Amygdala (tissue), 56 donors: Measurements from ENCODE around the gene TUBGCP4.
A peak's percentile ranks its signal among the peaks of the same experiment; 100 is the strongest.

Experiments
- DNase-seq, 56 donors: peaks; one replicate each; lab custom pipeline; 2025; lab: John Stamatoyannopoulos, UW

Gene TUBGCP4

DNA sequence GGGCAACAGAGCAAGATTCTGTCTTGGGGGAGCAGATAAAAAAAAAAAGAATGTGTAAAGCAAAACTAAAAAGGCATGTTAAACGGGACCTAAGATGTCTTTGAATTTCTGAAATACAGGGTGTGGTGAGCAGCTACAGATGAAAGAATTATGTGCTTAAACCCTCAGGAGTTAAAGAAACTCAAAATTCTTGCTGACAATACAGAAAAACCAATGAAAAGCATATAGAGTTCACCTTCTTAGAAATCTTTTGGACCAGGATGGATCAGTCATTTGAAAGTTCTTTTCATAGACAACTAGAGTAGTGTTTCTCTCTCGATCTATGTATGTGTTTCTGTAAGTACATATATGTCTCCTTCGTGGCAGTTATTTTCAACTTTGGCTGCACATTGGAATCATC is 31.4 kb downstream of the TUBGCP4 start:
- no peak for DNase-seq

DNA sequence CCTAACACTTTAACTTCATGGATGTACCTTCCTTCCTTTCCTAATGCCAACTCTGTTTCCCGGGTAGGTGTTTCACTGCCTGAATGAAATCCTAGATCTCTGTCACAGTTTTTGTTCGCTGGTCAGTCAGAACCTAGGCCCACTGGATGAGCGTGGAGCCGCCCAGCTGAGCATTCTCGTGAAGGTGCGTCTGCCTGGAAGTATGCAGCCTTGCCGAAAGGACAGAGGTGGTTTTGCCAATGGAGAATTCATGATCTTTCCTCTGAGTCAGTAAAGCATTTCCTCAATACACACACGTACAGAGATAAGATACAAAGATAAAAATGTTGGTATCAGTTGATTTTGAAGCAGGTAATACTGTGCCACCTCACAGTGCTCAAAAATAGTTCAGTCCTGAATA is 32.7 kb downstream of the TUBGCP4 start:
- DNase-seq, result no peak

GRCh38 chr15:43404130-43404529 is 33.2 kb downstream of the TUBGCP4 start:
- DNase-seq, result peak in 15 of 56 donors; percentile 3 to 54 (median 16)

- DNase-seq, result no peak
These were observed 35.3 kb downstream of the TUBGCP4 start for GRCh38 chr15:43406189-43406588.

DNA sequence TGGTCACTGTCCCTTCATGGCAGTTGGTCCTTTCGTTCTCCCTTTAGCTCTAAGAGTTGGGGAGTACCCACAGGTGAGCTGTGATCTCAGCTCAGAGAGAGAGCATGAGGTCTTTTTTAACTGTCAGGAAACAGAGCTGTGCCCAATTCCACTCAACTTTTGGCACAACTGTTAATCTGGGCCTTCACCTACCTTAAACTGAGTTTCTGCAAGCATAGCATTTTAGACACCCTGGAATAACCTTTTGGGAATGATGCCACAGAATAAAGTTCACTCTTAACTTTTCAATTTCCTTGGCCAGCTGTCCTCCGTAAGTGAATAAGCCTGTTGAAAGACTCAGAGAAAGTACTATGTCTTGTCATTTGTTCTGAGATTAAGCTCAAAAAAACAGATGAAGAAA is 35.9 kb downstream of the TUBGCP4 start:
- DNase-seq, result no peak

DNA sequence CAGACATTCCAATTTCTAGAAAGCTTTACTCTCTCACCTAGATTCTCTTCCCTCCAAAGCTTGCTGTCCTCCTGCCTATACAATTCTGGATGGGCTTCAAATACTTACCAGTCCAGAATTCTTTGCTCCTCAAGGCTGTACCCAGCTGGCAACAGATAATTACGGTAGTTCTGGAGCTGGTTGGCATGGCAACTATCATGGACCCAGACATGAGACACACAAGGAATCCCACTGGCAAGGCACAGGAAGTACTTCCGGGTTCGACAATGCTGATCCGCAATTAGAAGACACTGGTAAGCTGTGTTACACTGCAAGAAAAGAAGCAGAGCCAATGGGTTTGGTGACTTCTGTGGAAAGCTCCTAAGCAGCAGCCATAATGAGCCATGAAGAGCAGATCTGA is 37.9 kb downstream of the TUBGCP4 start:
- DNase-seq, result peak in 1 of 56 donors; percentile 3

GRCh38 chr15:43410572-43411214 is 39.8 kb downstream of the TUBGCP4 start:
- no peak for DNase-seq

DNA sequence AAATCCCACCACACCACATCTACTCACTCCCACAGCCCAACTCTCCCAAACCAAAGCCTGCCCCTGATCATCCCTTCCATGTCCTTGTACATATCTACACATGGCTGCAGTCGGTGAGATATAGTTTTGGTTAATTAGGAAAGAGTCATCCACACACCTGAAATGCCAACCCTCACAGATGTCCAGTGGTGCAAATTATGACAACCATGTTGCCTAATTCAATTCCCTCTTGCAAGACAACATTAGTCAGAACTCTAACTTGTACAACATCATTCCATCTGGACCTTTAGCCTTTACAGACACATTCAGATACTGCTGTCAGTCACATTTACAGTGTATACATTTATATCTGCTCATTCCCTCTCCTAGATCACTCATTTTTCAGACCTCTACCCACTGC is 41.2 kb downstream of the TUBGCP4 start:
- DNase-seq, result no peak

DNA sequence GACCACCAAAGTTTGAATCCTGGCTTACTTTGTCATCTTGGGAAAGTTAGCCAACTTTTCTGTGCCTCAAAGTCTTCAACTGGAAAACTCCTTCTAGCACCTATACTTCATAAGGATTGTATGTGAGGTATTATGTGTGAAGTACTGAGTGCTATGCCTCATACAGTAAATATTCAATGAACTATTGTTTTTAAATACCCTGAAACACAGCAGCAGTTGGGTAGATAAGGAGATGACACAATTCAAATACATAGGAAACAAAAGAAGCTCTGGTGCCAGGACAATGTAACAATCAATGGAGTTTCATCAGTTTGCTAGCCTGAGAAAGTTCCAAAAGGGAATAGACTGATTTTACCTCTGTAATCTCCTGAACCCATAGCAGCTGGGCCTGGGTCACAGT is 43.3 kb downstream of the TUBGCP4 start:
- DNase-seq, result no peak

- no peak for DNase-seq
These were observed 49.5 kb downstream of the TUBGCP4 start for GRCh38 chr15:43420435-43420834.

GRCh38 chr15:43420876-43421275 is 50.0 kb downstream of the TUBGCP4 start:
- DNase-seq, result no peak

DNA sequence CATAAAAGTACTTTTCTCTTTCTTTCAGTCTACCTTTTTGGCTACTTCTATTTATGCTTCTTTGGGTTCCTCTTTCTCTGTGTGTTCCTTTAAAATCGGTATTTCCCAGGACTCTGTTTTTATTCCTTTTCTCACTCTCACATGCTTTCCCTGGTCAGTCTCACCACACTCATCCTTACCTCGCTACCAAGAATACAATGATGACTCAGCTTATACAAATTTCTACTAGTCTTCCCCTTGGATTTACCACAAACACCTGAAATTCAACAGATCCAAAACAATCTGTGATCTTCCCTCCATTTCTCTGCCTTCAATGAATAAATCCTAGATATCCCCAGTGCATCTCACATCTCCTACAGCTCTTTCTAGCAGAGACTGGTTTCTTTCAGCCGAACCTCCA is 52.9 kb downstream of the TUBGCP4 start:
- no peak for DNase-seq

DNA sequence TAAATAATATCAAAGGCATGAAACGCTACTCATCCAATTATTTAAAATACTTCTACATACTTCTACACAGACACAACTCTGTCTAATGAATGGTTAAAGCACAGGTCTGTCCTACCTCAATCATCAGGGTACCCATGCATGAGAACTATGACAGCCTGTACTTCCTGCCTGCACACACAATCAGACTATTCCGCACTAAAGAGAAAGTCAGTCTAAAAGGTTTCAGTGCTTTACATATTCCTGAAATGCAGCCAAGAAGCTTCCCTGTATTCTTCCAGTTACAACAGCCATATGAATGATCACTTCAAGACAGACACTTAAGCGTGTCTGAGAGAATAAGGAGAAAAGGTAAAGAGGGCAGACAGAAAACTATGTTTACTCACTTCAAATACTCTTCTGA is 58.8 kb downstream of the TUBGCP4 start:
- DNase-seq, result no peak

- no peak for DNase-seq
These were observed 62.3 kb downstream of the TUBGCP4 start for GRCh38 chr15:43433165-43433564.

GRCh38 chr15:43433661-43434303 is 62.9 kb downstream of the TUBGCP4 start:
- no peak for DNase-seq

GRCh38 chr15:43434446-43434845 is 63.5 kb downstream of the TUBGCP4 start:
- no peak for DNase-seq

GRCh38 chr15:43436395-43436794 is 65.5 kb downstream of the TUBGCP4 start:
- no peak for DNase-seq

GRCh38 chr15:43439268-43439667 is 68.4 kb downstream of the TUBGCP4 start:
- DNase-seq, result no peak

DNA sequence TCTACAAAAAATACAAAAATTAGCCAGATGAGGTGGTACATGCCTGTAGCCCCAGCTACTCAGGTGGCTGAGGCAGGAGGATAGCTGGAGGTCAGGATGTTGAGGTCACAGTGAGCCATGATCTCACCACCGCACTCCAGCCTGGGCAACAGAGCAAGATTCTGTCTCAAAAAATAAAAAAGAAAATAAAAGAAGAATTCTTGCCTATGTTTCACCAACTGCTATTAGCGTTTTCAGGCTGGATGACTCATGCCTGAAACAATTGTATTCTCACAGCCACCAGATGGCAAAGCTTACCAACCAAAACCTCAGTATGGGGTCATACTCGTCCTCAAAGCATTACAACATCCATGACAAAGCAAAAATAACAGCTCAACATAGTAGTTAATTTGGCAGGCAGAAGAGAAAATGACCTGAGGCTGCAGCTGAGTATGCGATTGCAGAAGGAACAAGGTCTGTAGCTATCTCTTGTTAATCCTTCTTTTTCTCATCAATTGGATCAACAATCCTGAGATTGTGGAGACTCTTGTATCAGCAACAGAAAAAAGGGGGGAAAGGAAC is 69.9 kb downstream of the TUBGCP4 start:
- peak in 47 of 56 donors; percentile 1 to 85 (median 28) for DNase-seq

- peak in 1 of 56 donors; percentile 2 for DNase-seq
These were observed 70.4 kb downstream of the TUBGCP4 start for GRCh38 chr15:43441316-43441715.

GRCh38 chr15:43446344-43446743 is 75.4 kb downstream of the TUBGCP4 start:
- DNase-seq, result no peak

- no peak for DNase-seq
These were observed 79.1 kb downstream of the TUBGCP4 start for GRCh38 chr15:43449981-43450380.
